Vagina (tissue), 2 donors: ENCODE data around the gene PDE6C.

Experiments
- CTCF ChIP-seq, 3 experiments: fragments of 450-650 bp in 2 of 3; fragments of 200-600 bp in 1 of 3; sonication (generic) in 1 of 3; IDR thresholded peaks; one replicate each; pipeline ENCODE4 v1.5.1; 2017 to 2019; ENCODE audit warnings: antibody characterized with exemption in 3 of 3, mild to moderate bottlenecking in 2 of 3, moderate library complexity in 2 of 3
- POLR2A ChIP-seq, 2 donors: fragments of 450-650 bp; IDR thresholded peaks; one replicate each; pipeline ENCODE4 v1.6.1; 2017; ENCODE audit warnings: antibody characterized with exemption in 2 of 2, mild to moderate bottlenecking in 2 of 2, moderate library complexity in 2 of 2

- TF ChIP-seq CTCF (IDR thresholded peaks at IDR 0.05) (no peak), POLR2A (IDR thresholded peaks at IDR 0.05) (no peak)
Observed at GRCh38 chr10:93584445-93584844, 27.9 kb upstream of the PDE6C start.
